ENCODE data around the gene PDHX.
A peak's percentile ranks its signal among the peaks of the same experiment; 100 is the strongest.
"Not testable (repeated sequence)": the region's sequence is repeated elsewhere in the genome, so short reads cannot be mapped to it uniquely, and the experiment has no call there.

The PDHX gene

GRCh38 chr11:34996958-34997357 is 80.5 kb downstream of the PDHX start:
- no peak for DNase-seq

GRCh38 chr11:34997952-34998528 is 81.6 kb downstream of the PDHX start:
- peak; percentile 21 for DNase-seq

DNA sequence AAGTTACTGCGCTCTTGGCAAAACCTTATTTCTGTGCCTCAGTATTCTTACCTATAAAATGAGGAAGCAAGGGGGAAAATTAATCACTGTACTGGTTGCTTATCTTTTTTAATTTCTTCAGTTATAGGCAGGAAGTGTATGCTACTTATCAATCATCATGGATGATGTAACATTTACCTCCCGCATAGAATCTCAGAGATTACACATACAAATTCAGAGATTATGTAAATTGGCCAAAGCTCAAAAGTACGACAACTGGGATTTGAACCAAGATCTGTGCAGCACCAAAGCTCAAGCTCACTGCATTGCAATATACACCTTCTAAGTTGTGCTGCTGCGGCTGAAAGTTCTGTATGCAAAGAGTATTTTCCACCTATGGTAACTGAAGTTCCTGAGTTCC is 83.0 kb downstream of the PDHX start:
- no peak for DNase-seq

DNA sequence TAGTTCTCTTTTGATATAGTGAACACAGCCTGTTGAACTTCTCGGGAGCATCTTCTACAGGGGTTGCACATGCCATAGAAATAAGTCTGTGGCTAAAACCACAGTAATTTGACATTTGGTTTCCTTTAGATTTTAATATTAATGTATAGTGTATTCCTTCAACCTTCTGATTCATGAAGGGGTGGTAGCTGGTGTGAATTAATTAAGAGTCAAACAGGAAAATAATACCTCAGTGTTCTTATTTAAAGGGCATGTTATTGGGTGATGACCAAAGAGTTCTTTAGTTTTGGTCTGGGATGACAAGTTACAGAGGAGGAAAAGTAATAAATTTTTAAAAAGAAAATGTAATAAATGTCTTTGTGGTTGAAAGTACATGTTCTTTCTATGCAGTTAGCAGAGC is 86.8 kb downstream of the PDHX start:
- no peak for DNase-seq

DNA sequence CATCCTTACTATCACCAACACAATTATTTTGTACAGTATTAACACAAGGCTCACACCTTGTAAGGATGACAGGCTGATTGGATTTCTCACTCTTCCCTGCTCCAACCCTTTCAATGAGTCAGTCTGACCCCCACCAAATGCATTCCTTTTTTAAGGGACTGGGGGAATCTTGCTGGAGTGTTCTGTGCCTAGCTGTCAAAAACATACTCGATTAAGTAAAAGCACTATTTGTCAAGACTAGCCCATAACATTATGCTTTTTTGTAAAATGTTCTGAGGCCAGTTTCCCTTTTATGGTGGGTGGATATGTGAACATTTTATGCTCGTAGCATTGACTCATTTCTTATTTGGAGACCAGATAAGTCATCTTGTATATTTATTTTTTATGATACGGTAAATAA is 87.2 kb downstream of the PDHX start:
- DNase-seq, result no peak

DNA sequence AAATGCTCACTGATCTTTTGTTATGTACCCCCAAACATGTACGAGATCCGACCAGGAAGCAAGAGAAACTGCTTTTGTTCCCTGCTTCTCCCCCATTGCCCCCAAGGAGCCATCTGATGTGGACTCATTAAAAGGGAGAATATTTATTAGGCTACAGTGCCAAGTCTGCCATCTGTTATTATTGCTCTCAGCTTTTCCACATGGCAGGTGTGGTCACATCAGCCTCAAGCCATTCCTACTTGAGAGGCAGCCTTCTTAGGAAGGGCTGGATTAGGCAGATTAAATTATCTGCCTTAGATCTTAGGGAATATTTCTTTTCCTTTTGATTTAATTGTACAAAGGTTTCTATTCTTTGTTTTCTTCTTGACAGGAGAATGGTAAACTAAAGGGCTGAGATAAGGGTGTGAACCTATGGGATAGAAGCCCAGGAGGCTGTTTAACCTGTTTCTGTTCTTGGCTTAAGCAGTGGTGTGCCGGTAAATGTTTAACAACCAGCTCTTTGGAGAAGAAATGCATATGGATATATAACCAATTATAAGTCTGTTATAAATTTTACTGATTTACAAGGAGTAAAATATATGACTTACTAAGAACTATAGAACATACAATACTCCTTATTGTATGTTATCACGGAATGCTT is 88.8 kb downstream of the PDHX start:
- no peak for DNase-seq

DNA sequence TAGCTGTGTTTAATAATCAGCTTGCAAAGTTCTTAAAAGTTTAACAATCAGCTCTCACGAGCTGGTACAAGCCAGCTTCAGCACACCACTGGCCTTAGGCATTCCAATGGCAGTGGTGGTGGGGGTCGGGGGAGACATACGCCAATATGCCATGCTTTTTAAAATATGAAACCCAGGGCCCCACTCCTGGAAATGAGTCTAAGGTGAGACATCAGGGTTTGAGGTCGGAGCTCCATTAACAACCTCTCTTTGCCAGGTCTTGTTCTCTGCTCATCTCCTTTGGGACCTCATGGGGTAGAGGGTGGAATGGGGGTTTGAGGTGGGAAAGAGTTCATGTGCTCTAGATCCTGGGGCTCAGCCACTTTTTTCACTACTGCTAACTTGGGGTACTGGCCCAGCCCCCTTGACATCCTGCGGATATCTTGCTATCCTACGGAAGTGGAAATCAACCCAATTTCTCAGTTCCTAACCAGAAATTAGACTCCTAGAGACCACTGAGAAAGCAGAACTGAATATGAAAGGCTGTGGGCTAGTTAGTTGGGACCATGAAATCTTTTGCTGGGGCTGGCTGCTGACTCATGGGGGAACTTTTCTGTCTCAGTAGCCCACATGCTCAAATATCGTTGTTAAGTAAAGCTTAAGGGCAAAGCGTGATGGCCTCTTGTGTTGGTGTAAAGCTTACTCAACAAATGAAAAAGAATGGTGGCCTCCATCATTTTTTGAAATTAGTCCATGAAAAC is 90.1 kb downstream of the PDHX start:
- no peak for DNase-seq

DNA sequence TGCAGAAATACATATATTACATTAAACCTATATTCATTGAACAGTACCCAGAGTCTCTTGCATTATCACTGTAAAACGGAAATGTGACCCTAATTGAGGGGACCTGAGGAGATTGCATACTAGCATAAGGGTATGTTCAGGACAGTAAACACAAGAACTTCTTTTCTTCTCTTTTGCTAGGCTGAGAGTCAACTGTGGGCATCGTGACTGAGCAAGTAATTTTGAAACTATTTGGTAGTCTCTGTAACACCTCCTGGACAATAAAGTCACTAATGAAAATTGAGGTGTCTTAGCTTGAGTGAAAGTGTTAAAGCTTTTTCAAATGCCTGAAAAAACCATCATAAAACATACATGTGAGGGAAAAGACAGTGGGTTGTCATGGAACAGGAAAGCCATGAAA is 90.9 kb downstream of the PDHX start:
- DNase-seq, result no peak

DNA sequence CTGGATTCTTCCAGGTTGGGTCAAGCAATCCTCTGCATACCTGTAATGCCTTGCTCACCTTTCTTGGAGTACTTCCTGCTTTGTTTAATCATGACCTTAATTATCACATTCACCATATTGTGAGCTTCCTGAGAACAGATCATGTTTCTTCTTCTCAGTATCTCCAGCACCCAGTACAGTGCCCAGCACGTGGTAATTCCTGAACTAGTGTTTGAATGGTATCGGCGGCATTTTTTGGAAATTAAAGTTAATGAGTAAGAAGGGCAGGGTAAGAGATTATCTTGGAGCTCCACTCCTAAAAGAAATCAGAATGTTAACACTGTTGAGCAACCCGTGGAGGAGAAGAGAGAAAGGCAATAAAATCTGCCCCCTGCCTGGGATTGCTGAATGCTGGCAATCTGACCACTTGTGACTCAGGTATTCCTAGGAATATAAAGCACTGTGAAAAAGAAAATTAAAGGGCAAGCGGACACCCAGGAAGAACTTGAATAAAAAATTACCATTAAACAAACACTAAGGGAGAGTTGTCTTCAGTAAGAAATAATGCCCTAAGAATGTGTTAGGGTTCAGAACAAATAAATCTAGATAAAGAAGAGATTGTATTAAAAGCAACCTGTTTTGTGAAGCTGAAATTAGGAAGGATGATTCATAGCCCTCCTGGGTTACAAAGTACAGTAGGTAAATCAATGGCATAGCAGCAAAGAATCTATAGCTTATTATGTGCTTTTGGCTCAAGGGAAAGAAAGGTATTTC is 92.9 kb downstream of the PDHX start:
- DNase-seq, result no peak

- DNase-seq, result no peak
Measured at GRCh38 chr11:35009944-35010342, 93.5 kb downstream of the PDHX start.

DNA sequence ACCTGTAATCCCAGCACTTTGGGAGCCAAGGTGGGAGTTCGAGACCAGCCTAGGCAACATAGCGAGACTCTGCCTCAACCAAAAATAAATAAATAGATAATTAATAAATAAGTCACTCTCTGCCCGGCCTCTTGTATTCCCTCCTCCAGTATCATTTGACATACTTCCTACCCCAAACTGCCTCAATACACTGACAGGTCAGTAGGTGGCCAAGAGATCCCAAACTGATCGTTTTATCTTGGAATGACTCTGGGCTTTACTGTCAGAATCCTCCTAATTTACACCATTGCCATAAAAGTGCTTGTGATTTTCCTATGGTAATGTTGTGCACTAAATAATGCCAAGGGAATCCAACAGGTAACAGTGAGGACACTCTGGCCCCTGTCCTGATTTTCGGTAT is 94.2 kb downstream of the PDHX start:
- no peak for DNase-seq

DNA sequence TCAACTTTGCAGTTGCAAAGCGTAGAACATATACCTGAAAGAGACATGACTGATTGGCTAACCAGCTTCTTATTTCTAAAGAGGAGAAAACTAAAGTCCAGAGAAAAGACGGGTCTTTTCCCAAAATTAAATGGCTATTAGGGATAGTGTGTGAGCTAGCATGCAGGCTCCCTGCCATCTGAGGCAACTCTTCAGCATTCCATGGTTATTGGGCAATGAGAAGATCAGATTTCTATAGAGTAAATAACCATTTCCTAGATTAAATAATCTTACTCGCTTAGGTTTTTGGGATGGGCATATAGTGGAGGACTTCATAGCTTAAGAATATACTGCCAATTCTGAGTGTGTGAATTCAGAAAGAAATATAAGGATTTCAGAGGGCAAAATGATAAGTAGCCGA is 95.0 kb downstream of the PDHX start:
- no peak for DNase-seq

DNA sequence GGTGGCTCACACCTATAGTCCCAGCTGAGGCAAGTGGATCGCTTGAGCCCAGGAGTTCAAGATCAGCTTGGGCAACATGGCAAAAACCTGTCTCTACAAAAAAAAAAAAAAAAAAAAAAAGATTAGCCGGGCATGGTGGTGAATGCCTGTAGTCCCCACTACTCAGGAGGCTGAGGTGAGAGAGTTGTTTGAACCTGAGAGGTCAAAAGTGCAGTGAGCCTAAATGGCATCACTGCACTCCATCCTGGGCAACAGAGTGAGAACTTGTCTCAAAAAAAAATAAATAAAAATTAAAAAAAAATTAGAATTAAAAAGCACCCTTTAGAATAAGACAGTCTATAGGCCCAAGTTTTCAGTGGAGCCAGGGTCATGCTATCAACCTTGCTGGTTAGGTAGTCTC is 95.5 kb downstream of the PDHX start:
- DNase-seq, result no peak

GRCh38 chr11:35012467-35013191 is 96.2 kb downstream of the PDHX start:
- DNase-seq, result no peak

DNA sequence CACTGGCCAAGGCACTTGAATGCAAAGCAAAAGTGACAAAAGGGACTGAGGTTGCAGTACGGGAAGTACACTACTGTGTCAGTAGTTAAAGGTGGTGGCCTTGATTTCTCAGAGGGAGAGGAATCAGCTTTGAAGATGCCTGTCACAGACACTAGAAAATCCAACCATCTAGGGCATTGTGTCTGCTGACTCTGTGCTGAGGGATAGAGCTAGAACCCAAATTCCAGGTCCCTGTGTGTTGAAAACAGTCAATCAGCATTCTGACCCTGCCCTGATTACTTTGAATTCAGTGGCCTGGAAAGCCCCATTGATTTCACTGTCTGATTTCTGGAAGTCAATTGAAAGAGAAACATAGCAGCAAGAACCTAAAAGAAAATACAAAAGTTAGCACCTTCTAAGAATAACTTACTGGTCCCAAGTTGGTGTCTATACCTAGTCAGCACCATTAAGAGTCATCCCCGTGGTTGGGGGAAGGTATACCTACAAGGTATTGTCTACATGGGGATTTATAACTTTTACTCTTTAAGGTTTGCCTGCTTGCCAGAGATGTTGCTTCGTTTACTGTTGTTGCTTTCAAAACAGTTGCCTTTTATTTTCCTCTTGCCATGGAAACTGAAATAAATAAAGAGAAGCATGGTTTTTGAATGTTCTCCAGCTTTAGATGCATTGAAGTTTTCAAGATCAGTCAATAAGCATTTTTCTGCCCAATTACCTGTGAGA is 97.3 kb downstream of the PDHX start:
- no peak for DNase-seq

GRCh38 chr11:35014346-35014745 is 97.9 kb downstream of the PDHX start:
- no peak for DNase-seq

DNA sequence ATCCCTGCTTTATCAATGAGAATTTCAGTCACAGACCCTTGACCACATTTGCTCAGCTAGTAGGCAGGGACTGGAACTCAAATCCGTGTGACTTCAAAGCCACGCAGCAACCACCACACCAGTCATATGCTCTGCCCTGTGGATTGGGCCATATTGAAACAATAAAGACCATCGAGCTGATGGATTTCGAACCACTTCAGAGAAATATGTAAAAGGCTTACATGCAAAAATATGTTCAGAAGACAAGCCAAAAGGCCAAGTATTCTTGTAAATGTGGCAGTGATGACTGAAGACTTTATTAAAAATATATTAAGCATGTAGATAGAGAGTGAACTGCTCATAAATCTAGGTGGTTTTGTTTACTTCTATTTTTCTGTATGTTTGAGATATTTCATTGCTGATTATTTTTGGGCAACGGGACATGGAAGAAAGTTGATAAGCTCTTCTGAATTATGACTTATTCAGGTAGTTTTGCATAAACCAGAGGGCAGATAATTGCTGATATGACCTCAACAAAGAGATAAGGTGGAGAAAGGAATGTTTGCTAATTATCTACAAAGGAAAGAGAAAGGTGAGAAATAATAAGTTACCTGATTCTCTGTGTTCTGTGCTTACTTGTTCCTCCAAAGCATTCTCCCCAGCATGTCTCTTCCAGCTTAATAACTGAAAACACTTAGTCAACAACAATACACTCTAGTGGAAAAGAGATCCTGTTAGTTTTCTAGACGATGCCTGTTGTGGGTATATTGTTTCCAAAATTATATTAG is 99.4 kb downstream of the PDHX start:
- DNase-seq, result no peak

DNA sequence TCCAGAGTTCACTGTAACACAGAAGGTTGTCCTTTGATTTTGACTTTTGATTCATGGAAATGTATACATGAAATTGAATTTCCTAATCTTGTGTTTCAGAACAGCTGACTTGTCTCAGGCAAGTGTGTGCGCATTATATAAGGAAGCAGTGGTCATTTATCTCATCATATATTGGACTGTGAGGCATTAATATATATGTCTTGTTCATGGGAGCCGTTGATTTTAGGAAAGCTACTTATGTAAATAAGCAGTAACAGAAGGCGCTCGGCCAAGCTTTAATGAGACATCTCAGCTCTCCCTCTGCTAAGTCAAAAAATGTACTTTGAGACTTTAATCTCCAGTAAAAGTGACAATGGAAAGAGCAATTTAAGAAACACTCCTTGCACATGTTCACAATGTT is 100.5 kb downstream of the PDHX start:
- DNase-seq, result no peak

DNA sequence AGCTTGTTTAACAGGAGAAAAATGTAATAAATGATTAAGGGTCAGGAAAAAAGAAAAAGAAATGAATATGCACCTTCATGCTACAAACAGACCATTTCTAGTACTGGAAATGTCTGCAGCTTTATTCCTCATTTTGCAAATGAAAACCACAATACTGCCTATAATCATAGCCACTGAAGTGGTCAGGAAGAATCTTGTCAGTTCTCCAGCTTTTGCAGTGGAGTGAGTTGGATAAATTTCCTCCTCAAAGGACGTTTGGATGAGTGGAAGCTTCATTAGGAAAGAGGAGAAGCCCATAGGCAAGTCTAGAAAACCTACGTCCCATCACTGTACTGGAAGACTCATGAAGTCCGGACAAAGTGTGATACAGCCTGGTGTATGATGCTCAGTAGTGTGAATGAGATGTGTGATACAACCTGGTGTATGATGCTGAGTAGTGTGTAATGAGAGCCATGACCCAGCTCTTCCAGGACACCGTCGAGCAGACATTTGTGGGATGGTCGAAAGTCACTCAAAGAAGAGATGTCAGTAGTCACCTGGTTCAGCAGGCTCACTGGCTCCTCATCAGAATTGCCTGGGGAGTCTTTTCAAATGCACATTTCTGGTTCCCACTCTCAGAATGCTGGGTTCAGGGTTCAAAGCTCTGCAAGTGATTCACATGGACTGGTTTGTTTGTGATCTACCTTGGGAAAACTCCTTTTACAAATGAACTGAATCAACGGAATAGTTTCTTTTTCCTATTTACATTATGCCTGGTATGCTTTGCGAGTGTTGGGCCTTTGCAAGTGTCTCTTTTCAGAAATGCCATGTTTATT is 101.3 kb downstream of the PDHX start:
- no peak for DNase-seq

DNA sequence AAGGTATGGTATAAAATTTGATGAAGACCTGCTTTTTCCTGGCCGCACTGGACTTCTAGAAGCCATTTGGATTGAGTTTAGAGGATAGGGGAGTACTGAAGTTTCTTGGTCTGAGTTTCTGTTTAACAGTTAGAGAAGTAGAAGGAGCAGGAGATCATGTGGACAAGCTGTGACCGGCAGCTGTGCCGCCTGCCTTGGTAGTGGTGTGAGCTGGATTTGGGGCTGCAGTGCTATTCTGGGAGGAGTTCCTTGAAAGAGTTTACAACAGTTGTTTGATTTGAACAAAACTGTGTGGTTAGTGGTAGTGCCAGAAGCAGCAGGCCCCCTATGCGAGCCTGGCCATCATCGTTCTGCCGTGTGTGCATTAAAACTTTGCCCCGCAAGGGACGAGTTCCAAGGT is 105.2 kb downstream of the PDHX start:
- no peak for DNase-seq

DNA sequence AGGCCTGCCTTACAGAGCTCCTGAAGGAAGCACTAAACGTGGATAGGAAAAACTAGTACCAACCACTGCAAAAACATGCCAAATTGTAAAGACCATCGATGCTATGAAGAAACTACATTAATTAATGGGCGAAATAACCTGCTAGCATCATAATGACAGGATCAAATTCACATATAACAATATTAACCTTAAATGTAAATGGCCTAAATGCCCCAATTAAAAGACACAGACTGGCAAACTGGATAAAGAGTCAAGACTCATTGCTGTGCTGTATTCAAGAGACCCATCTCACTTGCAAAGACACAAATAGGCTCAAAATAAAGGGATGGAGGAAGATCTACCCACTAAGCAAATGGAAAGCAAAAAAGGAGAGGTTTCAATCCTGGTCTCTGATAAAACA is 107.5 kb downstream of the PDHX start:
- DNase-seq, result not testable (repeated sequence)

All from KG1 (cell line).